DND-41 (cell line): ENCODE measurements around the gene TRAP1.
"Not testable (repeated sequence)": the region's sequence is repeated elsewhere in the genome, so short reads cannot be mapped to it uniquely, and the experiment has no call there.

Experiments
- ATAC-seq: fragments of 200-7000 bp; cut with Tn5 transposase; 3 replicates; pipeline ENCODE4 v1.9.1; 2021; ENCODE audit warnings: low read depth; ENCODE audit not compliant: insufficient read depth
- DNase-seq: peaks from one replicate; pipeline ENCODE4 v3.0.0-alpha.2; 2020
- H2AFZ ChIP-seq: 2 replicates; pipeline ENCODE4 v1.6.0; 2012; ENCODE audit warnings: low read depth, low read length
- H3K27ac ChIP-seq: 2 replicates; pipeline ENCODE4 v1.5.1; 2012; ENCODE audit warnings: low read length, inconsistent platforms
- H3K27me3 ChIP-seq: fragments of 200-600 bp; sonication (generic); 2 replicates; pipeline ENCODE4 v1.6.0; 2012; ENCODE audit warnings: low read length, mild to moderate bottlenecking, inconsistent platforms; ENCODE audit not compliant: insufficient read depth, poor library complexity
- H3K36me3 ChIP-seq: 2 replicates; pipeline ENCODE4 v1.5.1; 2012; ENCODE audit warnings: low read length, inconsistent platforms; ENCODE audit not compliant: insufficient read depth
- H3K4me1 ChIP-seq: 2 replicates; pipeline ENCODE4 v1.5.1; 2012; ENCODE audit warnings: mild to moderate bottlenecking, low read length; ENCODE audit not compliant: insufficient read depth
- H3K4me2 ChIP-seq: 2 replicates; pipeline ENCODE4 v1.6.0; 2012; ENCODE audit warnings: mild to moderate bottlenecking, moderate library complexity, low read length, inconsistent platforms; ENCODE audit not compliant: insufficient read depth
- H3K4me3 ChIP-seq, 2 experiments: fragments of 200-600 bp in 1 of 2; shearing (Covaris generic) in 1 of 2; 2 replicates each; pipeline ENCODE4 v1.5.1; 2012 to 2016; ENCODE audit warnings: inconsistent platforms in 2 of 2, low read length in 2 of 2, mild to moderate bottlenecking in 2 of 2, low read depth in 1 of 2, moderate library complexity in 1 of 2
- H3K79me2 ChIP-seq: 2 replicates; pipeline ENCODE4 v1.6.0; 2012; ENCODE audit warnings: low read length, inconsistent platforms; ENCODE audit not compliant: insufficient read depth
- H3K9ac ChIP-seq: 2 replicates; pipeline ENCODE4 v1.6.0; 2012; ENCODE audit warnings: low read depth, mild to moderate bottlenecking, inconsistent platforms, low read length, moderate library complexity
- H3K9me3 ChIP-seq: 2 replicates; pipeline ENCODE4 v1.5.1; 2012; ENCODE audit warnings: low read length, moderate library complexity, mild to moderate bottlenecking, inconsistent platforms; ENCODE audit not compliant: insufficient read depth, severe bottlenecking
- H4K20me1 ChIP-seq: 2 replicates; pipeline ENCODE4 v1.6.0; 2012; ENCODE audit warnings: low read length; ENCODE audit not compliant: insufficient read depth
- EZH2 ChIP-seq: IDR thresholded peaks from 3 replicates; pipeline ENCODE4 v1.6.1; 2012; ENCODE audit warnings: borderline replicate concordance, low read depth, mild to moderate bottlenecking, moderate library complexity, low read length, inconsistent platforms; ENCODE audit not compliant: severe bottlenecking
- TF ChIP-seq, protein P1 (sequence below): IDR thresholded peaks from 2 replicates; pipeline ENCODE4 v1.5.1; 2012; ENCODE audit warnings: borderline replicate concordance, low read length, moderate library complexity, mild to moderate bottlenecking; ENCODE audit not compliant: poor library complexity, severe bottlenecking; ENCODE audit errors: extremely low read depth

TRAP1 gene

DNA sequence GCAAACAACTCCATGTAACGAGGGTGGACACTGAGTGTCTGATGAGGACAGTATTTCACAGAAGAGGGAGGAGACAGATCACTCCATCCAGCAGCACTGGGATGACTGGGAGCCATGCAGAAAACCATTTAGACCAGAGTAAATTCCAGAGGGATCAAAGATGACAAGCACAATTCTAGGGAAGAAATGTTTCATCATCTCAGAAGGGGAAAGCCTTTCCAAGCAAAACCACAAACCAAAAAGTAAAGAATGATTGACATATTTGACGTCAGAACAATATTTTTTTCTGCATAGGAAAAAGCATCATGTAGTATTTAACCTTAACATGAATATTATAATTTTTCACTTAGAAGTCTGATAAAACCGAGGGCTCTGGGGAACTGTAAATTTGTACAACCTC, 58.1 kb downstream of the TRAP1 start:
- H3K36me3 ChIP-seq = peaks cover 87% of the 10 kb centered on the region
- no peaks in the 10 kb centered on the region for H3K9me3 ChIP-seq
- no peaks in the 10 kb centered on the region for H3K79me2 ChIP-seq
- TF ChIP-seq, protein P1, sequence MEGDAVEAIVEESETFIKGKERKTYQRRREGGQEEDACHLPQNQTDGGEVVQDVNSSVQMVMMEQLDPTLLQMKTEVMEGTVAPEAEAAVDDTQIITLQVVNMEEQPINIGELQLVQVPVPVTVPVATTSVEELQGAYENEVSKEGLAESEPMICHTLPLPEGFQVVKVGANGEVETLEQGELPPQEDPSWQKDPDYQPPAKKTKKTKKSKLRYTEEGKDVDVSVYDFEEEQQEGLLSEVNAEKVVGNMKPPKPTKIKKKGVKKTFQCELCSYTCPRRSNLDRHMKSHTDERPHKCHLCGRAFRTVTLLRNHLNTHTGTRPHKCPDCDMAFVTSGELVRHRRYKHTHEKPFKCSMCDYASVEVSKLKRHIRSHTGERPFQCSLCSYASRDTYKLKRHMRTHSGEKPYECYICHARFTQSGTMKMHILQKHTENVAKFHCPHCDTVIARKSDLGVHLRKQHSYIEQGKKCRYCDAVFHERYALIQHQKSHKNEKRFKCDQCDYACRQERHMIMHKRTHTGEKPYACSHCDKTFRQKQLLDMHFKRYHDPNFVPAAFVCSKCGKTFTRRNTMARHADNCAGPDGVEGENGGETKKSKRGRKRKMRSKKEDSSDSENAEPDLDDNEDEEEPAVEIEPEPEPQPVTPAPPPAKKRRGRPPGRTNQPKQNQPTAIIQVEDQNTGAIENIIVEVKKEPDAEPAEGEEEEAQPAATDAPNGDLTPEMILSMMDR = no peak
- TF ChIP-seq EZH2 = no peak
- H3K27me3 ChIP-seq = no peaks in the 10 kb centered on the region
- no peaks in the 10 kb centered on the region for H3K4me1 ChIP-seq
- H3K4me2 ChIP-seq = no peak overlapping the region
- DNase-seq (no peak), ATAC-seq (no peak)
- no peak overlapping the region for H3K27ac ChIP-seq
- H4K20me1 ChIP-seq = peaks cover 6% of the 10 kb centered on the region
- no peak overlapping the region for H3K4me3 ChIP-seq
- no peak overlapping the region for H2AFZ ChIP-seq
- H3K9ac ChIP-seq = no peak overlapping the region

DNA sequence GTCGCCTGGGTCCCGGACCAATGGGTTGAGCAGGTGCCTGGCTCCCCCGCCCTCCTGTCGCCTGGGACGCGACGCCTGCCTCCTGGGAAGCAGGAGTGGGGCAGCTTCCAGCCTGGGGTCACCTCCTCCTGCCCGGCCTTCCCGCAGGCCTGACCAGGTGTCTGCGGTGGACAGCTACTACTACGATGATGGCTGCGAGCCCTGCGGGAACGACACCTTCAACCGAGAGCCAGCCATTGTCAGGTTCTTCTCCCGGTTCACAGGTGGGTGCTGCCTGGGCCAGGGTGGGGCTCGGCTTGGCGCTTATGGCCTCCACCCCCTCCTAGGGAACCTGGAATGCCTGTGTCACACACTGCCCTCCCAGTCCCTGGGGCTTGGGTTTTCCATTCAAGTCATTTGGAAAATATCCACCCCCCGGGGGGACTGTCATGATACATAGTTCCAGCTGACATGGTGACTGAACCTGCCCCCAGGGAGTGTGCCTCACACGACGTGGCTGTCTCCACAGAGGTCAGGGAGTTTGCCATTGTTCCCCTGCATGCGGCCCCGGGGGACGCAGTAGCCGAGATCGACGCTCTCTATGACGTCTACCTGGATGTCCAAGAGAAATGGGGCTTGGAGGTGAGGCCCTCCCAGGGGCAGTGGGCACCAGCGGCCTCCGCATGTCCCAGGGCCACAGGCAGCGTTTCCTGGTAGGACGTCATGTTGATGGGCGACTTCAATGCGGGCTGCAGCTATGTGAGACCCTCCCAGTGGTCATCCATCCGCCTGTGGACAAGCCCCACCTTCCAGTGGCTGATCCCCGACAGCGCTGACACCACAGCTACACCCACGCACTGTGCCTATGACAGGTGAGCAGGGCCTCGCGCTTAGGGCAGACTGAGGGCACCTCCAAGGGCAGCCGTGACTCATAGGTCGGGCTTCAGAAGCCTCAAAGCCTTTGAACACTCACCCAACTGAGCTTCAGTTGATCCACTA, 60.5 kb downstream of the TRAP1 start:
- Histone ChIP-seq H3K27me3 (no peaks in the 10 kb centered on the region), H3K36me3 (peaks cover 73% of the 10 kb centered on the region), H3K27ac (no peak overlapping the region), H4K20me1 (peaks cover 5% of the 10 kb centered on the region), H3K79me2 (no peaks in the 10 kb centered on the region), H3K9ac (no peak overlapping the region), H3K4me3 (no peak overlapping the region), H2AFZ (no peak overlapping the region), H3K4me2 (no peak overlapping the region), H3K9me3 (no peaks in the 10 kb centered on the region), H3K4me1 (no peaks in the 10 kb centered on the region)
- no peak for ATAC-seq
- no peak for DNase-seq
- TF ChIP-seq, protein P1 = no peak
- TF ChIP-seq EZH2 = no peak

DNA sequence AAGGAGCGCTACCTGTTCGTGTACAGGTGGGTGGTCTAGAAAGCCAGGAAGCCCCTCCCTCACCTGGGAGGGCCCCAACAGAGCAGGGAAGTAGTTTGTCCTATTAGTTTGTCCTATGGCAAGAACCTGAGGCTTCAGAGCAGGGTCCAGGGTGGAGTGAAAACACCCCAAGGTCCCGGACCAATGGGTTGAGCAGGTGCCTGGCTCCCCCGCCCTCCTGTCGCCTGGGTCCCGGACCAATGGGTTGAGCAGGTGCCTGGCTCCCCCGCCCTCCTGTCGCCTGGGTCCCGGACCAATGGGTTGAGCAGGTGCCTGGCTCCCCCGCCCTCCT, 61.2 kb downstream of the TRAP1 start:
- not testable (repeated sequence) for H2AFZ ChIP-seq, H3K4me1 ChIP-seq, DNase-seq, H3K4me2 ChIP-seq, H3K27ac ChIP-seq, ATAC-seq, H3K27me3 ChIP-seq, H3K79me2 ChIP-seq, H4K20me1 ChIP-seq, H3K4me3 ChIP-seq, H3K9me3 ChIP-seq, H3K9ac ChIP-seq
- peaks cover 72% of the 10 kb centered on the region for H3K36me3 ChIP-seq

DNA sequence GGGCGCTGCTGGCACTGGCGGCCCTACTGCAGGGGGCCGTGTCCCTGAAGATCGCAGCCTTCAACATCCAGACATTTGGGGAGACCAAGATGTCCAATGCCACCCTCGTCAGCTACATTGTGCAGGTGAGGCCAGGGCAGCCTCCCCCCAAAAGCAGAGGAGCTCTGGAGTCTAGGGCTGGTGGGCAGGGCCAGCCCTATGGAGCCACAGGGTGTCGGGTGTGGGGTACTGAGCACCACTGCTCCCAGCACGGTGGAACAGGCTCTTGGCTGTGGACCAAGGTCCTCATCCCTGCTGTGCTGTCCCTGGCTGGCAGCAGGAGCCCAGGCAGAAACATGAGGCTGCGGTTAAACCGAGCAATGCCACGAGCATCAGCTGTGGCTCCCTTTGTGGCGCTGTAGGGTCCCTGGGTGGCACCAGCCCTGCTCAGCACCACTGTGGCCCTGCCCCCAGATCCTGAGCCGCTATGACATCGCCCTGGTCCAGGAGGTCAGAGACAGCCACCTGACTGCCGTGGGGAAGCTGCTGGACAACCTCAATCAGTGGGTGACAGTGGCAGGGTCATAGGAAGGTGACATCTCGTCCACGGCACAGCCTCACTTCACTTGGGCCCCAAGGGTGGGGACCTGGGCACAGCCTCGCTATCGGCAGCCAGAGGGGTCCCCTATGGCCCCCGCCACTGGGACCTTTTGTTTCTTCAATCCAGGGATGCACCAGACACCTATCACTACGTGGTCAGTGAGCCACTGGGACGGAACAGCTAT, 61.7 kb downstream of the TRAP1 start:
- no peak overlapping the region for H3K4me2 ChIP-seq
- no peaks in the 10 kb centered on the region for H3K4me1 ChIP-seq
- no peak for DNase-seq
- no peak overlapping the region for H3K9ac ChIP-seq
- no peak for ATAC-seq
- no peak overlapping the region for H3K4me3 ChIP-seq
- H3K27ac ChIP-seq = no peak overlapping the region
- H3K79me2 ChIP-seq = no peaks in the 10 kb centered on the region
- TF ChIP-seq, protein P1 = no peak
- no peak for TF ChIP-seq EZH2
- H3K36me3 ChIP-seq = peaks cover 70% of the 10 kb centered on the region
- no peaks in the 10 kb centered on the region for H3K27me3 ChIP-seq
- peaks cover 2% of the 10 kb centered on the region for H4K20me1 ChIP-seq
- H2AFZ ChIP-seq = no peak overlapping the region
- H3K9me3 ChIP-seq = no peaks in the 10 kb centered on the region
